ENCODE results near the gene TSC1.
"Not testable (repeated sequence)": the region's sequence is repeated elsewhere in the genome, so short reads cannot be mapped to it uniquely, and the experiment has no call there.

TSC1 gene

DNA sequence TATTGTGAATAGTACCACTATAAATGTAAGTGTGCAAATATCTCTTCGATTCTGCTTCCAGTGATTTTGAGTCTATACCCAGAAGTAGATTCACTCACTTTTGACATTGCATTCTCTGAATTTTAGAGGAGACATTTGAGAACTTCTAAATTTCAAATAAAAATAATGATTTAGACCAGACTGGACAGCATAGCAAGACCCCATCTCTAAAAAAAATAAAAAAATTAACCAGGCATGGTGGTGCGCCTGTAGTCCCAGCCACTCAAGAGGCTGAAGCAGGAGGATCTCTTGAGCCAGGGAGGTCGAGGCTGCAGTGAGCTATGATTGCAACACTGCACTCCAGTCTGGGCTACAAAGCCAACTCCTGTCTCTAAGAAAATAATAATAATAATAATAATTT lies 32.2 kb upstream of the TSC1 start:
- DNase-seq (ENCODE audit: low spot score), result no peak

- no peak for DNase-seq (ENCODE audit: low spot score)
Measured at GRCh38 chr9:132975961-132976360, 31.5 kb upstream of the TSC1 start.

DNA sequence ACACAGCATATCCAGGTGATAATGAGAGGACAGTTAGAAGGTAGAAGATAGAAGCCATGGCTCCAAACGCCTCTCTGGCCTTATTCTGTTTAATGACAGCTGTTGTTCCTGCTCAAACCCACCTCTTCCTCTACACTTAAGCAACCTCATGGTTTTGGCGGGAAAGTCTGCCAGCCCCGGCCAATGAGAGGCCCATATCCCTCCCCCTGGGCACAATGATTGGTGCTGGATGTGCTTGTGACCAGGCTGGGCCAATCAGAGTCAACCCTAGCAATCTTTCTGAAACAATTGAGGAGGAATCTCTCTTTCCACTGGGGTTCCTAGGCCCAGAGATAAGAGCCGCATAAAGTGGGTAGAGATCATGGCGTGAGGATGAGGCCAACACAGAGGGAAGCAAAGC lies 29.3 kb upstream of the TSC1 start:
- no peak for DNase-seq (ENCODE audit: low spot score)

DNA sequence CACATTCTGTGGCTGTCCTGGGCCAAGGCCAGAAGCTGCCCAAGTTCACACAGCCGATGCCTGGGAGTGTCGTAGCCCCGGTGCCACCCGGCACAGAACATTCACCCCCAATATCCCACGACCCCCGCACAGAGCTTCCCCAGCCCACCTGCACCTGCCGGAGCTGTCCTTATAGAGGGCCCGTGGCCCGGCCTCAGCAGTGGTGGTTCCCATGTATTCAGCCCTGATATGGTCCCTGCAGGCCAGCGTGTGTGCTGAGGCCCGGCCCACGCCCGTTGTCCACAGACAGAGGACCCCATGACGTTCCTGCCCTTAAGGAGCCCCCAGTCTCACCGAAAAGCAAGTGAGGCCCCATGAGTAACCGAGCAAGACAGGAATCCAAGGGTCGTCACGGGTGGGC lies 28.8 kb upstream of the TSC1 start:
- DNase-seq (ENCODE audit: low spot score), result no peak

DNA sequence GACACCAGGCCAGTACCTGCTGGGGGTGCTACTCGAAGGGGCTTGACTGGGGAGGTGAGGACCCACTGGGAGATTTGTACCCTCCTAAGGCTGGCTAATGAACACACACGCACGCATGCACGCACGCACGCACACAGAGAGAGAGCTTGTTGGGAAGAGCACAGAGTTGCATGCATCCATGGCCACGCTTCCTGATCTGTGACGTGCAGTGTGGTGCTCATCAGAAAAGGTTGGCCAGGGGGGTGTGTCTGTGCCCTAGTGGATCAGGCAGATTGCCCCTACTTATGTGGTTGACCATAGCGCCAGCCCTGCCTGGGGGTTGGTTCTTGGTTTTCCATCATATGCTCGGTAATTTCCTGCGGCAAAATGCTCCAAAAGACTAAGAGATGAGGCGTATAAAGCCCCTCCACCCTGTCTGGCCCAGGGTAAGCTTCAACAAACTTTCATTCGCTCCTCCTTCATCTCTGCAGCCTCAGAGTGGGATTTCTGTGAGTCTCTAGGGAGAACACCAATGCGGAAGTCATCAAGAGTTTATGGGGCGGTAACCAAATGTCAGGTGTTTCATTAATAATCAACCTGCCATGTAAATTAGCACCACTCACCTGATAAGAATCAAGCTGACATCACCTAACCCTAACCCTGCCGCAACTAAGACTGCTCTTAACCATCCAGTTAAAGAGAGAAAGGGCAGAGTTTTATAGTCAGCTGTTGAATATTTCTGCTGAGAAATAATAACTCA lies 26.1 kb upstream of the TSC1 start:
- DNase-seq (ENCODE audit: low spot score), result no peak

GRCh38 chr9:132969783-132970182 lies 25.4 kb upstream of the TSC1 start:
- no peak for DNase-seq (ENCODE audit: low spot score)

DNA sequence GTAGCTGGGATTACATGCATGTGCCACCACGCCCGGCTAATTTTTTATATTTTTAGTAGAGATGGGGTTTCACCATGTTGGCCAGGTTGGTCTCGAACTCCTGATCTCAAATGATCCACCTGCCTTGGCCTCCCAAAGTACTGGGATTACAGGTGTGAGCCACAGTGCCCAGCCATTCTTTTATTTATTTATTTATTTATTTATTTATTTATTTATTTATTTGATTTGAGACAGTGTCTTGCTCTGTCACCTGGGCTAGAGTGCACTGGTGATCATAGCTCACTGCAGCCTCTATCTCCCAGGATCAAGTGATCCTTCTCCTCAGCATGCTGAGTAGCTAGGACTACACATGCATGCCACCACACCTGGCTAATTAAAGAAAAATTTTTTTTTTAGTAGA lies 23.5 kb upstream of the TSC1 start:
- DNase-seq (ENCODE audit: low spot score), result not testable (repeated sequence)

- DNase-seq (ENCODE audit: low spot score), result no peak
Measured at GRCh38 chr9:132965478-132965877, 21.1 kb upstream of the TSC1 start.

GRCh38 chr9:132961002-132961401 lies 16.6 kb upstream of the TSC1 start:
- DNase-seq (ENCODE audit: low spot score), result no peak

DNA sequence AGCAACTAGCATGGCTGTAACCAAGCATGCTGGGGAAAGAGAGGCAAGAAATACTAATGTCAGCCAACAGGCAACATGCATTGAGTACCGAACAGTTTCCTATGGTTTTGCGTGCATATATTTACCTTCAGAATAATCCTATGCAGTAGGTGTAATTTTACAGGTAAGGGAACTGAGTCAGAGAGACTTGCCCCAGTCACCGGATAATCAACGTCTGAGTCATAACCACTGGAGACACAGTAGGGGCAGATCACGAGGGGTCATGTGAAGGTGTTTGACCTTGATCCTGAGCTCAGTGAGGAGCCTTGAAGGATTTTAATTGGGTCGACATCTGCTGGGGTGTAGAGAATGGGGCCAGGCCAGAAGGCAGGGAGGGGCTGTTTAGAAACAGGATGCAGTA lies 13.4 kb upstream of the TSC1 start:
- no peak for DNase-seq (ENCODE audit: low spot score)

DNA sequence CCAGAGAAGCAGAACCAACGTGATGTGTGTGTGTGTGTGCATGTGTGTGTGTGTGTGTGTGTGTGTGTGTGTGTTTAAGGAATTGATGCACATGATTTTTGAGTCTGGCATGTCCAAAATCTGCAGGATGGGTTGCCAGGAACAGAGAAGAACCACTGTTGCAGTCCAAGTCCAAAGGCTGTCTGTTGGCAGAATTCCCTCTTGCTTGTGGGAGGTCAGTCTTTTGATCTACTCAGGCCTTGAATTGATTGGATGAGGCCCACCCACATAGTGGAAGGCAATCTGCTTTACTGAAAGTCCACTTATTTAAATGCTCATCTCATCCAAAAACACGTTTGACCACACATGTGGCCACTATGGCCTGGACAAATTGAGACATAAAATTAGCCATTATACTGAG lies 11.4 kb upstream of the TSC1 start:
- no peak for DNase-seq (ENCODE audit: low spot score)

GRCh38 chr9:132955123-132955522 lies 10.7 kb upstream of the TSC1 start:
- DNase-seq (ENCODE audit: low spot score), result no peak

GRCh38 chr9:132949709-132950108 lies 5.3 kb upstream of the TSC1 start:
- no peak for DNase-seq (ENCODE audit: low spot score)

- no peak for DNase-seq (ENCODE audit: low spot score)
Measured at GRCh38 chr9:132948482-132949050, 4.2 kb upstream of the TSC1 start.

- DNase-seq (ENCODE audit: low spot score), result no peak
Measured at GRCh38 chr9:132947756-132948155, 3.3 kb upstream of the TSC1 start.

- no peak for DNase-seq (ENCODE audit: low spot score)
Measured at GRCh38 chr9:132946631-132947295, 2.3 kb upstream of the TSC1 start.

GRCh38 chr9:132946211-132946610 lies 1.8 kb upstream of the TSC1 start:
- DNase-seq (ENCODE audit: low spot score), result no peak

- DNase-seq (ENCODE audit: low spot score), result peak; percentile 41
Measured at GRCh38 chr9:132945186-132946130, 1.0 kb upstream of the TSC1 start.

DNA sequence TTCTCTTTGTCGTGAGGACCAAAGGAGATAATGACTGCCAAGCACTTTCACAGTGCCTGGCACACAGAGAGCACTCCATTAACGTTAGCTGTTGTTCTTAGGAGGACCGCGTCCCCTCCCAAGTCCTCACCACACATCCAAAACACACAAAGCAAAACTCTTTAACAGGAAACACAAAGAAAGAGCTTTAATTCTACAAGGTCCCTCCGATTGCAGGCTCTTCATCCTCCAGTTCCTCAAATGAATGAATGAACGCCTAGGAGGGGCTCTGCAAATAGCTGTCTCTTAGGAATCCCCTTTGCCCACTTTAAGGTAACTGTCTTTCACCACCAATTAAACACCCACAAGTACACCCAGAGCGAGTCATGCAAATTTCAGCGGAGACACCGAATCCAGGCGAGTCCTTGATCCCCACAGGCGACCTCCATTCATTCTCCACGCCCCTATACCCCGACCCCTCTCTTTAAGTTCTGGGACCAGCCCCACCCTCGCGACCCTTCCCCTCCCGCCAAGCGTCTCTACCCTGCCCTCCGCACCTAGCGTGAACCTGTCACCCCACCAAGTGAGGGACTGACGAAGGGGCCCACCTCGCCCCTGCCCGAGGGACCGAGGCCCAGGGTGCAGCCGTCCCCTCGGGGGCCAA lies 644 bp downstream of the TSC1 start:
- peak; percentile 31 for DNase-seq (ENCODE audit: low spot score)

DNA sequence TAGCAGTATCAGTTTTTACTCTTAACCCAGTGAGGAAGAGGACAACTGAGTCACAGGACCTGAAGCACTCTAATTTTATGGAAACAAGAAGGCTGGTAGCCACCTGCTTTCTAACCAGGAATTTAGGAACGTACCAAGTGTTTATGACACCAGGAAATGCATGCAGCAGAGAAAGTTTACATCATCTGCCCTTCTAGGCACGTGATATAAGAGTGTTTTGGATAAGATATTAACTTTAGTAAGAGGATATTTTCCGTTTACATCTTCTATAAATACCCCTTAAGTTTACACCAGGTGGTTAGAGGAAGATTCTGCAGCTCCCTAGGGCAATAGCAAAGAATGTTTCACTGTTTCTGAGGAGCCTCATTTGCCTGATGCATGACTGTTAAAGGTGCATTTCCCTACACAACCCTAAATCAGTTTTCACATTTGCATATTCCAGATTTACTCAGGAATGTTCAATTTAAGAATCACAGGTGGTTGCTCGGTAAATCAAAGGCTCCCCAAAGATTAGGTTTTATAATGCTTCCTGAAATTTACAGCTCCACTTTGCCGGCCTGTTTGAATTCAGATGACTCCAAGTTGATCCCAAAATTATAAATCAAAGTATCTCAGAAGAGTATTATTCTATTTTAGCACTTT lies 1.8 kb downstream of the TSC1 start:
- DNase-seq (ENCODE audit: low spot score), result no peak

- DNase-seq (ENCODE audit: low spot score), result no peak
Measured at GRCh38 chr9:132939169-132939568, 5.2 kb downstream of the TSC1 start.
